Lower lobe of right lung (tissue), 2 donors: ENCODE measurements around the gene OR4F6. TPM values are rescaled to one million over a fixed set of nuclear protein-coding genes. Genes with fewer than 3 reads are reported as not detected.

Source experiments
- ATAC-seq, 2 donors: fragments of 200-7000 bp; cut with Tn5 transposase; one replicate each; pipeline ENCODE4 v1.9.1; 2020 to 2022; ENCODE audit warnings: mild to moderate bottlenecking in 2 of 2, moderate library complexity in 2 of 2
- DNase-seq: peaks from one replicate; pipeline ENCODE4 v3.0.0-alpha.2; 2020
- H3K27ac ChIP-seq: fragments of 200-600 bp; one replicate; pipeline ENCODE4 v1.8.0; 2022
- H3K27me3 ChIP-seq: fragments of 200-600 bp; one replicate; pipeline ENCODE4 v1.8.0; 2022; ENCODE audit warnings: low read depth
- H3K36me3 ChIP-seq: fragments of 200-600 bp; one replicate; pipeline ENCODE4 v1.8.0; 2022; ENCODE audit warnings: mild to moderate bottlenecking
- H3K4me1 ChIP-seq: fragments of 200-600 bp; one replicate; pipeline ENCODE4 v1.8.0; 2022
- H3K4me3 ChIP-seq: fragments of 200-600 bp; one replicate; pipeline ENCODE4 v1.8.0; 2022; ENCODE audit warnings: mild to moderate bottlenecking
- H3K9me3 ChIP-seq: fragments of 200-600 bp; one replicate; pipeline ENCODE4 v1.8.0; 2022
- intact Hi-C: fragments of 100-400 bp; cut with DNase I; formaldehyde crosslinking; loops from one replicate; pipeline ENCODE4 v1.11.0; 2022
- total RNA-seq: library from RNA; stranded (reverse); fragmentation: NEBNext Ultra II Directional; extraction: Animal tissue kit (Norgen Biotek cat#: 25700); gene quantifications from one replicate; pipeline ENCODE4 v1.2.1, GENCODE V29; 2021
- TF ChIP-seq, protein P1 (sequence below): fragments of 200-600 bp; IDR thresholded peaks from one replicate; pipeline ENCODE4 v1.8.0; 2022; ENCODE audit warnings: antibody characterized with exemption, mild to moderate bottlenecking
- donor health status: DM: no; HTN: yes; CAD: no; lungs with severe emphysema.

OR4F6 gene
- total RNA-seq, 1 donor from 2014 or later: not detected

GRCh38 chr15:101795455-101795854, 7.9 kb upstream of the OR4F6 start:
- ATAC-seq (no peak), DNase-seq (no peak)
- intact Hi-C loops: no loop called here
- TF ChIP-seq, protein P1, sequence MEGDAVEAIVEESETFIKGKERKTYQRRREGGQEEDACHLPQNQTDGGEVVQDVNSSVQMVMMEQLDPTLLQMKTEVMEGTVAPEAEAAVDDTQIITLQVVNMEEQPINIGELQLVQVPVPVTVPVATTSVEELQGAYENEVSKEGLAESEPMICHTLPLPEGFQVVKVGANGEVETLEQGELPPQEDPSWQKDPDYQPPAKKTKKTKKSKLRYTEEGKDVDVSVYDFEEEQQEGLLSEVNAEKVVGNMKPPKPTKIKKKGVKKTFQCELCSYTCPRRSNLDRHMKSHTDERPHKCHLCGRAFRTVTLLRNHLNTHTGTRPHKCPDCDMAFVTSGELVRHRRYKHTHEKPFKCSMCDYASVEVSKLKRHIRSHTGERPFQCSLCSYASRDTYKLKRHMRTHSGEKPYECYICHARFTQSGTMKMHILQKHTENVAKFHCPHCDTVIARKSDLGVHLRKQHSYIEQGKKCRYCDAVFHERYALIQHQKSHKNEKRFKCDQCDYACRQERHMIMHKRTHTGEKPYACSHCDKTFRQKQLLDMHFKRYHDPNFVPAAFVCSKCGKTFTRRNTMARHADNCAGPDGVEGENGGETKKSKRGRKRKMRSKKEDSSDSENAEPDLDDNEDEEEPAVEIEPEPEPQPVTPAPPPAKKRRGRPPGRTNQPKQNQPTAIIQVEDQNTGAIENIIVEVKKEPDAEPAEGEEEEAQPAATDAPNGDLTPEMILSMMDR: no peak
- Histone ChIP-seq H3K27me3 (no peaks in the 10 kb centered on the region), H3K27ac (no peak overlapping the region), H3K4me3 (no peak overlapping the region), H3K9me3 (no peaks in the 10 kb centered on the region), H3K4me1 (no peaks in the 10 kb centered on the region), H3K36me3 (no peaks in the 10 kb centered on the region)

GRCh38 chr15:101799665-101800064, 3.6 kb upstream of the OR4F6 start:
- intact Hi-C loops: no loop called here
- Histone ChIP-seq H3K4me3 (no peak overlapping the region), H3K9me3 (no peaks in the 10 kb centered on the region), H3K27me3 (no peaks in the 10 kb centered on the region), H3K27ac (no peak overlapping the region), H3K36me3 (no peaks in the 10 kb centered on the region), H3K4me1 (no peaks in the 10 kb centered on the region)
- TF ChIP-seq, protein P1: no peak
- ATAC-seq: no peak
- no peak for DNase-seq

DNA sequence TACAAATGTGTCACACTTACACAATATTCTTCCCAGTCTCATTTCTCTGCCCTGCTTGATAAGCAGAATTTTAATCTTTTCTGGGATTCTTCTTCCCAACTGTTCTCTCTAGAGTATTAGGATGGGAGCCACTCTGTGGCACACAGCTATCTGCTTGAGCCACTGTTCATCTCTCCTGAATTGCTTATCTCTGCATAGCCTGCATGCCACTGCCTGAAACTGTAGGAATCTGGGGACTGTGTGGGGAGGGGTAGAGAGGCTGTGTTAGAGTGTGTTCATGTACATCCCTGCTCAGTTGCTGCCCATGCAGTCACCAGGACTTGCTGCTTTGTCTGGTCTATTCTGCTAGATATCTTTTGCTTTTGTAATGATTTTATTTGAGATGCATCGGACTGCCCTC, 2.3 kb upstream of the OR4F6 start:
- TF ChIP-seq, protein P1: no peak

DNA sequence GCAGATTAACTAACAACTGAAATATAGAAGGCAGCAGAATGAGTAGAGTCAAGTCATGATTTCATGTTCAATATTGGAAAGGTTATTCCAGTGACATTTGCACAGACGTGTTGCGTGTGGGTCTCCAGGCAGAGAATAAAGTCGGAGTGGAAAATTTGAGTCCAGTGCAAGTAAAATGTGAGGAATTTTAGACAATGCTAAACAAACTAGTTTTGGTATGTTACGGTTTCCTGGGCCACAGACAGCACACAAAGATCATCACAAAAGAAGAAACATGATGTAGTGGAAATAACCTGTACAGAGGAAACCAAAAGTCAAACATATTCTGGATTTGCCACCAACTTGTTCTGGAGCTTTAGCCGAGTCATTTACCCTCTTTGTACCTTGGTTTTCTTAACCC, 367 bp downstream of the OR4F6 start:
- DNase-seq: no peak
- Histone ChIP-seq H3K9me3 (no peaks in the 10 kb centered on the region), H3K36me3 (no peaks in the 10 kb centered on the region), H3K4me1 (no peaks in the 10 kb centered on the region), H3K27ac (no peak overlapping the region), H3K27me3 (peaks cover 8% of the 10 kb centered on the region), H3K4me3 (no peak overlapping the region)
- intact Hi-C loops: no loop called here
- TF ChIP-seq, protein P1: no peak
- no peak for ATAC-seq

More for the DNA sequence above, 2.3 kb upstream of the OR4F6 start:
- H3K36me3 ChIP-seq: no peaks in the 10 kb centered on the region
- H3K4me3 ChIP-seq: no peak overlapping the region
- no peaks in the 10 kb centered on the region for H3K4me1 ChIP-seq
- ATAC-seq (no peak), DNase-seq (no peak)
- no peaks in the 10 kb centered on the region for H3K9me3 ChIP-seq
- no peaks in the 10 kb centered on the region for H3K27me3 ChIP-seq
- H3K27ac ChIP-seq: no peak overlapping the region
- intact Hi-C loops: no loop called here

GRCh38 chr15:101804375-101804774, 1.1 kb downstream of the OR4F6 start:
- DNase-seq: no peak
- Histone ChIP-seq H3K9me3 (no peaks in the 10 kb centered on the region), H3K27ac (no peak overlapping the region), H3K36me3 (no peaks in the 10 kb centered on the region), H3K27me3 (peaks cover 8% of the 10 kb centered on the region), H3K4me1 (no peaks in the 10 kb centered on the region), H3K4me3 (no peak overlapping the region)
- TF ChIP-seq, protein P1: no peak
- intact Hi-C loops: no loop called here
- no peak for ATAC-seq

- H3K27me3 ChIP-seq: peaks cover 8% of the 10 kb centered on the region
- ATAC-seq (no peak), DNase-seq (no peak)
- intact Hi-C loops: no loop called here
- TF ChIP-seq, protein P1: no peak
- no peaks in the 10 kb centered on the region for H3K4me1 ChIP-seq
- H3K4me3 ChIP-seq: no peak overlapping the region
- no peak overlapping the region for H3K27ac ChIP-seq
- H3K9me3 ChIP-seq: no peaks in the 10 kb centered on the region
- no peaks in the 10 kb centered on the region for H3K36me3 ChIP-seq
Observed at GRCh38 chr15:101804941-101805340, 1.6 kb downstream of the OR4F6 start.
